GM19438 (cell line): ENCODE data around the gene INAFM2.
A peak's percentile ranks its signal among the peaks of the same experiment; 100 is the strongest.

Experiments
- ATAC-seq: cut with Tn5 transposase; IDR thresholded peaks from one replicate; pipeline ENCODE4 v1.9.1; 2021; ENCODE audit warnings: low read depth; ENCODE audit not compliant: unreplicated experiment

Gene INAFM2

GRCh38 chr15:40323239-40323952 is at the start of gene INAFM2:
Gene INAFM2, plus strand, starts transcription at chr15:40323692. Its CDS starts 364 bp downstream, at chr15:40324056.
- peak; percentile 90 for ATAC-seq

DNA sequence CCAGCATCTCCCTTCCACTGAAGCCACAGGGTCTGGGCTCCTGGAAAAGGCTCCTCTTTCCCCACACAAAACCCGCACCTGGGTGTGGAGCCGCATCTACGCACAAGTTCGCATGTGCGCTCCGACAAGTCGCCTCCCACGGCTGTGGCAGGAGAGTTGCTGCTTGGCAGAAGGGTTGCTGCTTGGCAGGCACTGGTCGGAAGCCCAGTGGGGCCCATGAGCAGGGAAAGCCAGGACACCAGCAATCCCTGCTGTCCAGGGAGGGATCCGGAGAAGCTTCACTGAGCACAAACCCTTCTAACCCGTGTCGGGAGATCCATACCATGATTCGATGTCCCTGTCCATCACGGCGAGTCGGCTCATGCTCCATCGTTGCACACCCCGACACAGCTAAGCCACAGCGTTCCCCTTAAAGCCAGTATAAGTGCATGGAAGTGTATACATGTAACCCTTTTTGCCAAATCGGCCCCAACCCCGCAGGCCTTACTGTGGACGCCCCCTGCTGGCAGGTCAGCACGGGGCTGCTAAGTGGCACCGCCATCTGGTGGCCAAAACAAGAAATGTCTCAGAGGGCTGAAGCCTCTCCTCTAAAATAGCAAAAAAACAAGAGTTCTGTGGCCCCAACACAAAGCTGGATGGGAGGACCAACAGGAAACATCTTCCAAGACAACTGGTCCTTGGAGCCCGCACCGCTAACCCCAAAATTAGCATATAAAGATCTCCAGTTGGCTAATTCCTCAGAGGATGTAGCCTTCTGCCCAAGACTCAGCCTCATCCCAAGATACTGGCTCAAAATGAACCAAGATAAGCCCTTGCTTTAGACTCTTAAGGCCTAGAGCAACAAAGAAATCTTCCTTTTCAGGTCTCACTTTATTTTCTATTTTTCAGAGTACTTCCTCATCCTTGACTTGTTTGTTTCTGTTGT is 48.9 kb upstream of the INAFM2 start:
- no peak for ATAC-seq

- ATAC-seq, result no peak
Measured at GRCh38 chr15:40275523-40275922, 48.0 kb upstream of the INAFM2 start.

DNA sequence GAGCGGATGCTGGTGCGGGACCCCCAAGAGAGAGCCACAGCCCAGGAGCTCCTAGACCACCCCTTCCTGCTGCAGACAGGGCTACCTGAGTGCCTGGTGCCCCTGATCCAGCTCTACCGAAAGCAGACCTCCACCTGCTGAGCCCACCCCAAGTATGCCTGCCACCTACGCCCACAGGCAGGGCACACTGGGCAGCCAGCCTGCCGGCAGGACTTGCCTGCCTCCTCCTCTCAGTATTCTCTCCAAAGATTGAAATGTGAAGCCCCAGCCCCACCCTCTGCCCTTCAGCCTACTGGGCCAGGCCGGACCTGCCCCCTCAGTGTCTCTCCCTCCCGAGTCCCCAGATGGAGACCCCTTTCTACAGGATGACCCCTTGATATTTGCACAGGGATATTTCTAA is 47.5 kb upstream of the INAFM2 start:
- no peak for ATAC-seq

GRCh38 chr15:40276927-40277326 is 46.6 kb upstream of the INAFM2 start:
- no peak for ATAC-seq

- ATAC-seq, result no peak
Measured at GRCh38 chr15:40277471-40277870, 46.0 kb upstream of the INAFM2 start.

DNA sequence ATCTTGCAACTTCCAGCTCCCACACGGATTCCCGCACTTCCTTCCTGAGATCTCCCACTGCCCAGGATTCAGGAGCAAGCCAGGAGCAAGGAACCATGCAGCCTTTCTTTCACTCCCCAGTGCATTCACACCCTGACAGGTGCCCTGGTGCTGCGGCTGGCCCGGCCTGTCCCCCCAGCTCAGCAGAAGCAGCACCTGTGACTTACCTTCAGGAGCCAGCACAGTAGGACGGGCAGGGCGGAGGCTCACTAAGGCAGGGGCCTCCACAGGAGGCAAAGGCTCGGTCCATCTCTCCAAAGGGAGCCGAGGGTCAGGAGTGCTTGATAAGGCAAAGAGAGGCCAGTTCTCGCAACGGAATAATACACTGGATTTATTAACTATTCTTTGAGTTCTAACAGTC is 45.5 kb upstream of the INAFM2 start:
- ATAC-seq, result no peak

DNA sequence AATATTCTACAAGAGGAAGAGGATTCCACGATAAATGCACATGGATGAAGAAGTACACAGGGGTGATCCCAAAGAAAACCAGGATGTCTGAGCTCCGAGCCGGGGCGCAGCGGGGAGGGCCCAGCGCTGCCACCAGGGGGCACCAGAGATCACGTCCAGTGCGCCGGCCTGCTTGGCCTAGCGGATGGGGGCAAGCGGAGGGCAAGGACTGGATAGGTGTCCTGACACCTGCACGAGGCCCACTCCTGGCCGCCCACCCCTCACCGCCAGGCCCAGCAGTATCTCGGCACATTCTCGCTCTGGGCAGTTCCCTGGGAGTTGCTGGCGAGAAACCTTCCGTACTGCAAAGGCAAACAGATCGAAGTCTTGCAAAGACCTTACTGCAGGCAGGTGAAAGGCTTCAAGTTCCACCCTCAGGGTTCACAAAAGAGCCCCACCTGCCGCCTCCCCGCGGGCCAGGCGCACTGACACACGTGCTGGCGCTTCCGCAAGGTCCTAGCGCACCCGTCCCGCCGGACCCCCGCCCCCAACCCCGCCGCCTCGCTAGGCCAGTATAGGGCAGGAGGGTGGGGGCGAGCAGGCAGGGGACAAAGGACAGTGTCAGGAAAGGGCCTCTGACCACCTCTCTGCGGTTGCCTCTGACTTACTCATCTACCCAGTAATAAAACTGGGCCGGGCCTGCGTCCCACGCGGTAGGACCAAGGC is 43.9 kb upstream of the INAFM2 start:
- ATAC-seq, result no peak

DNA sequence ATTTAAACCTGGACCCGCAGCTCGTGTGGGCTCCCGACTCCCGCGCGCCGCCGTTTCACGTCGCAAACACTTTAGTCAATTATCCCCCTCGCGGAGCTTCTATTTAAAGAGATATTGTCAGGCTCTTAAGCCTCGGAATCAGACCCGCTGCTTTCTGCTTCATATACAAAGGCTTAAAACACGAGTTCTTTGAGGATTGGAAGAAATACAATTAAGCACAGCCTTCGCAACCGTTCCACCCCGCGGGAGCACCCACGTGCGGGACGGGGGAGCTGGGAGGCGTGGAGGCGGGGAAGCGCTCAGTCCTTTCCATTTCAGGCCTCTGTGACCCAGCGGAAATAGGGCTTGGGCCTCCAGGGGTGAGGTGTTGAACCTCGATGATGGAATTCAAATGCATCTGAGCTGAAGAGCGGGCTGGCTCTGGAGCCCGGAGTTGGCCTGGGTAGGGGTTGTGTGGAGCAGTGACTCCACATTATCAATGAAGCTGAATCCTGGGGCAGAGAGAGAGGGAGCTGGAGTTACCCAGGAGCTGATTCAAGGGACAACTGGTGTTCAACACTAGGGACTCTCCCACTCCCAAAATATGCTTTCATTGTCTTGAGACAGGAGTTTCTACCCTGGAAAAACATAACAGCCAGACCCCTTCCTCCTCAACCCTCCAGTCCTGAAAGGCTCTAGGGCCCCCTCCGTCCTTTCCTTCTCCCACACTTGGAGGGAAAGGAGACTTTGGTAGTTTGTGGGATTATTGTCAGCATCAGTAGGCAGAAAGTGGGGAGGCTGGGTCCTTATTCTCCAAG is 43.0 kb upstream of the INAFM2 start:
- no peak for ATAC-seq

DNA sequence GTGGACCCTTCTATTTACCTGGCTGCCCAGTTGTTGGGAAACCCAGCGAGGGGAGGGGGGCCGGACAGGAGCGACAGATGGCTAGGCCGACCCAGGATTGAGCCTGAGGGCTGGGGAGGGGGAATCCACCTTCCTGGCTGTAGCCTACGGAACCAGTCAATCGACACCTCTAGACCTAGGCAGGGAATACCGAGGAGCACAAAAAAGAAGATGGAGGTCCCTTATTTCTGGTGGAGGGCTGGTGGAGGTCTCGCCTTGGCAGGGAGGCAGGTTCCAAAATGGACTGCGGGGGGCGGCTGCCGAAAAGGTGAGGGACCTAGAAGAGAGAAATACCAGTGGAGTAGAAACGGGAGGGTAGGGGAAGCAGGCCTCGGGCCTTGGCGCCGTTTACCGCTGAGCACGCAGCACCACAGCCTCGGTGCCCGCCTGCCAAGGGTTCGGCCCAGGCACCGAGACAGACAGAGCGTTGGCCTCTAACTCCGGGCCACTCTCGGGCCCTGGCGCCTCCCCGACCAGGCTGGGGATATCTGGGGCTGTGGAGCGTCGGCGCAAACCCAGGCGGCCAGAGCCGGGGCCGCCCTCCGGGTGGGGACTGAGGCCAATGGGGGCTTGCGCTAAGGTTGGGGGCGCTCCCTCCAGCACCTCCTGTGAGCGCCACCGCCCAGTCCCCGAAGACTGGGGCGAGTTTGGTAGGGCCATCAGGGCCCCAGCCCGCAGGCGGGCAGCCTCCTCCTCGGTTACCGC is 42.3 kb upstream of the INAFM2 start:
- ATAC-seq, result no peak

- ATAC-seq, result no peak
Measured at GRCh38 chr15:40281801-40282146, 41.7 kb upstream of the INAFM2 start.

- no peak for ATAC-seq
Measured at GRCh38 chr15:40282147-40282868, 41.2 kb upstream of the INAFM2 start.

GRCh38 chr15:40282869-40283614 is 40.5 kb upstream of the INAFM2 start, which contains the start of gene ANKRD63:
Gene ANKRD63, minus strand, starts transcription at chr15:40283064. Its CDS starts 478 bp downstream, at chr15:40282586.
- ATAC-seq, result no peak

DNA sequence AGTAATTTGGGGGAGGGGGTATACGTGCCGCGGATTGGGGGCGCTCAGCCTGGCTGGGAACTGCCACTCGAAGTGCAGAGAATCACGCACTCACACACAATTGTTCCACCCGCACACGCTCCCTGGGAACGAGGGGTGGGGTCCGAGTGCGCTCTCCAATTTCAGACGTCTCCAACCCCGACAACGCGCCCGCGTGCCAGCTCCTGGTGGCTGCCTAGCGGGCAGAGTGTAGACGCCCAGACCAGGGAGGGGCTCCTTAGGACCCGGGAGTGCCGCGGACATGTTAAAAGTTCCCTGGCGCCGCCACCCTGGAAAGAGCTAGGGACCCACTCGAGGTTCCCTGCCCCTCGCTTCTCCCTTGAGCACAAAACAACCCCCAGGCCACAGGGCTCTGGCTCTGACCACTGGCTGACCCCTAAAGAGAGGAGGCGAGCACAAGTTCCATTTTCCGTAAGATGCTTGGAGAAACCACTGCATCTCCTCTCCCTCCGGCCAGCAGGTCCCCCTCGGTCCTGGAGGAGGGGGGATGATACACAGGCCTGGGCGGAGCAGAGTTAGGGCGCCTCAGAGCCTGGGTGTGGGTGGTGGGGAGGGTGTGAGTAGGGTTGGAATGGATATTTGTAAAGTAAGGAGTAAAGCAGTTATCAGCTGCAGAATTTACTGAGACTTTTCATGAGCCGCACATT is 39.7 kb upstream of the INAFM2 start:
- no peak for ATAC-seq

DNA sequence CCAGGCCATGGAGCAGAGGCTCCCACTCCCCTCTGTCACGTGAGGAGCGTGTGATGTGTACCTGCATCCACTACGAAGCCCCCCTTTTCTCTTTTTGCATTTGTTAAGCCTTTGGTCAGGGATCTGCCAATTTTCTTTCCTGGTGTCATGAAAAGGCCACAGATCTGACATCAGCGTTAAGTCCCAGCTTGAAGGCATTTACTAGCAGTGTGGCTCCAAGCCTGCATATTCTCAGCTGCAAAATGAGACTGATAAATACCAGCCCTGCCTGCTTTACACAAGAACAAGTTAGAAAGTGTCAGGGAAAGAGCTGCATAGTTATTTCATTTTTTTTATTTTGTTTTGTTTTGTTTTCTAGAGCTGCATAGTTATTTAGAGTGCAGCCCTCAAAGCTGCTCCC is 38.3 kb upstream of the INAFM2 start:
- no peak for ATAC-seq

GRCh38 chr15:40285554-40286011 is 37.9 kb upstream of the INAFM2 start:
- ATAC-seq, result no peak

DNA sequence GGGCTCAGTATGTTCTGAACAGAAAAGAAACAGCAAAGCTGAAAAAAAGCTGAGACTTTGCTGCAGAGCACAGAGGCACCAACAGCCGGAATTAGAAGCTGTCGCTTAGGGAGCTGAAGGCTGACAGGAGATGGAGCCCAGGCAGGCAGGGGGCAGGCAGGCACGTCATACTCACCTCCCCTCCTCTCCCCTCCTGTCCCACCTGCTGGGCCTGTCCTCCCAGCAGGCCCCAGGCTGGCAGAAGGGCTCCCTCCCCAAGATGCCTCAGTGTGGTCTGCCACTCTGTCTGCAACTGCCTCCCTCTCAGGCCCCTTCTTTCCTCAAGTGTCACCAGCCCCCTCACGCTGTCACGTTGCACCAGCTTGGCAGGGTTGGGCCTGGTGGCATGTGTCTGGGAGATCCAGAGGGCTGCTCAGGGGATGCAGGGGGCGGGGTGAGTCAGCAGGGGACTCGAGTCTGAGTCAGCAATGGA is 37.4 kb upstream of the INAFM2 start:
- ATAC-seq, result no peak

DNA sequence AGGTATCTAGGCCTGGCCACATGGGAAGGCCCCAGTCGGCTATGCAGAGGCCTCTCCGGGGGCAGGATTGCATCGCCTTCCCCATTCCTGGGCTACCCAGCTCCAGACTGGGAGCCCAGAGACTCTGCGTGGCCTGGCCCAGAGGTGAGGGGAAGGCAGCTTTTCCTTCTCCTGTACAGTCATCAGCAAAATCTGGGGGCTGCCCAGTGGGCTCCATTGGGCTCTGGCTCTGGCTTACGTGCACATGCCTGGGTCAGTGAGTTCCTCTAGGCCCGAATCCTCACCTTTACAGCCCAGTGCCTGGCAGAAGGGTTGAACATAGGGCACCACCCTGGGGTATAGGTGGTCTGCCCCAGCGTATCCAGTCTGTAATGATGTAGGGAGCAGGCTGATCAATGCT is 36.7 kb upstream of the INAFM2 start:
- ATAC-seq, result no peak
